HCT116 (cell line): ENCODE results near the gene SERPING1.

Source experiments
- ATF3 ChIP-seq: IDR thresholded peaks from 2 replicates; pipeline ENCODE4 v1.6.1; 2012
- CEBPB ChIP-seq: IDR thresholded peaks from 2 replicates; pipeline ENCODE4 v1.6.1; 2012; ENCODE audit warnings: low read depth
- CTCF ChIP-seq, 3 experiments: fragments of 200-600 bp in 1 of 3; sonication (generic) in 1 of 3; IDR thresholded peaks in 2 of 3; conservative IDR thresholded peaks in 1 of 3; 2 replicates each; pipeline ENCODE4 v1.5.1; 2012 to 2017; ENCODE audit warnings: low read depth in 2 of 3, low read length in 2 of 3, antibody characterized with exemption in 1 of 3, borderline replicate concordance in 1 of 3, control low read depth in 1 of 3, mild to moderate bottlenecking in 1 of 3, mixed read lengths in 1 of 3, mixed run types in 1 of 3, moderate library complexity in 1 of 3; ENCODE audit not compliant: insufficient read depth in 1 of 3
- ELF1 ChIP-seq: IDR thresholded peaks from 2 replicates; pipeline ENCODE4 v1.6.1; 2012; ENCODE audit warnings: low read depth, borderline replicate concordance
- EZH2 ChIP-seq: fragments of 200-600 bp; sonication (generic); IDR thresholded peaks from 2 replicates; pipeline ENCODE4 v1.6.1; 2017; ENCODE audit warnings: antibody characterized with exemption, mixed run types
- EZH2phosphoT487 ChIP-seq: fragments of 200-600 bp; IDR thresholded peaks from 2 replicates; pipeline ENCODE4 v1.6.1; 2018; ENCODE audit warnings: antibody characterized with exemption, borderline replicate concordance
- FOSL1 ChIP-seq: IDR thresholded peaks from 2 replicates; pipeline ENCODE4 v1.6.1; 2012; ENCODE audit warnings: low read depth
- POLR2A ChIP-seq: IDR thresholded peaks from 2 replicates; pipeline ENCODE4 v1.7.0; 2011; ENCODE audit warnings: borderline replicate concordance; ENCODE audit not compliant: insufficient read depth, insufficient read length; ENCODE audit errors: extremely low read depth
- RAD21 ChIP-seq: IDR thresholded peaks from 2 replicates; pipeline ENCODE4 v1.6.1; 2012; ENCODE audit warnings: low read depth, mild to moderate bottlenecking
- REST ChIP-seq: IDR thresholded peaks from 2 replicates; pipeline ENCODE4 v1.6.1; 2012; ENCODE audit warnings: low read depth
- ZFX ChIP-seq: fragments of 450-650 bp; IDR thresholded peaks from 2 replicates; pipeline ENCODE4 v1.6.1; 2017
- ZNF274 ChIP-seq: fragments of 200-500 bp; sonication (Bioruptor generic); IDR thresholded peaks from 2 replicates; pipeline ENCODE4 v1.6.1; 2014; ENCODE audit warnings: mild to moderate bottlenecking, low read depth, low read length, inconsistent platforms

GRCh38 chr11:57656885-57657193, 59.4 kb downstream of the SERPING1 start:
- TF ChIP-seq CTCF (IDR thresholded peaks at IDR 0.05 in 2 of 3, conservative IDR thresholded peaks at IDR 0.05 in 1 of 3; ENCODE audit: borderline replicate concordance in 1 of 3, insufficient read depth in 1 of 3, low read depth in 2 of 3, low read length in 2 of 3) (no peak), ZNF274 (no peak), REST (no peak), EZH2phosphoT487 (no peak), ELF1 (no peak), FOSL1 (no peak), ATF3 (no peak), EZH2 (no peak), CEBPB (no peak), RAD21 (no peak), POLR2A (no peak), ZFX (no peak)
